ENCODE measurements around the gene XYLT1.

XYLT1 gene

GRCh38 chr16:17298238-17298637, 172.5 kb downstream of the XYLT1 start:
- no peaks in the 10 kb centered on the region for H3K27me3 ChIP-seq (ENCODE audit: control insufficient read depth in 1 of 2, insufficient read depth in 2 of 2, low read length in 2 of 2)
- peaks cover 30% of the 10 kb centered on the region for H3K4me1 ChIP-seq (ENCODE audit: control insufficient read depth, insufficient read depth, low read length)
- no peak overlapping the region for H3K27ac ChIP-seq (ENCODE audit: low read length)
- H3K9ac ChIP-seq (ENCODE audit: low read length in 2 of 2), result no peak overlapping the region
- no peaks in the 10 kb centered on the region for H3K9me3 ChIP-seq (ENCODE audit: control insufficient read depth in 2 of 2, low read length in 2 of 2)
- no peak overlapping the region for H3K4me3 ChIP-seq (ENCODE audit: low read length in 2 of 2)
- H3K36me3 ChIP-seq (ENCODE audit: control insufficient read depth in 2 of 2, insufficient read depth in 2 of 2, low read length in 2 of 2), result no peaks in the 10 kb centered on the region

- Histone ChIP-seq H3K4me1 (ENCODE audit: control insufficient read depth, insufficient read depth, low read length) (peaks cover 25% of the 10 kb centered on the region), H3K4me3 (ENCODE audit: low read length in 2 of 2) (no peak overlapping the region), H3K27ac (ENCODE audit: low read length) (no peak overlapping the region), H3K36me3 (ENCODE audit: control insufficient read depth in 2 of 2, insufficient read depth in 2 of 2, low read length in 2 of 2) (no peaks in the 10 kb centered on the region), H3K9ac (ENCODE audit: low read length in 2 of 2) (no peak overlapping the region), H3K9me3 (ENCODE audit: control insufficient read depth in 2 of 2, low read length in 2 of 2) (no peaks in the 10 kb centered on the region), H3K27me3 (ENCODE audit: control insufficient read depth in 1 of 2, insufficient read depth in 2 of 2, low read length in 2 of 2) (no peaks in the 10 kb centered on the region)
Measured at GRCh38 chr16:17296431-17296830, 174.3 kb downstream of the XYLT1 start.

GRCh38 chr16:17295948-17296347, 174.8 kb downstream of the XYLT1 start:
- Histone ChIP-seq H3K27me3 (ENCODE audit: control insufficient read depth in 1 of 2, insufficient read depth in 2 of 2, low read length in 2 of 2) (no peaks in the 10 kb centered on the region), H3K4me1 (ENCODE audit: control insufficient read depth, insufficient read depth, low read length) (peaks cover 25% of the 10 kb centered on the region), H3K4me3 (ENCODE audit: low read length in 2 of 2) (no peak overlapping the region), H3K36me3 (ENCODE audit: control insufficient read depth in 2 of 2, insufficient read depth in 2 of 2, low read length in 2 of 2) (no peaks in the 10 kb centered on the region), H3K9ac (ENCODE audit: low read length in 2 of 2) (peak overlapping the region in 1 of 2 donors; percentile 21), H3K27ac (ENCODE audit: low read length) (no peak overlapping the region), H3K9me3 (ENCODE audit: control insufficient read depth in 2 of 2, low read length in 2 of 2) (no peaks in the 10 kb centered on the region)

GRCh38 chr16:17294856-17295255, 175.9 kb downstream of the XYLT1 start:
- Histone ChIP-seq H3K36me3 (ENCODE audit: control insufficient read depth in 2 of 2, insufficient read depth in 2 of 2, low read length in 2 of 2) (no peaks in the 10 kb centered on the region), H3K9ac (ENCODE audit: low read length in 2 of 2) (no peak overlapping the region), H3K4me1 (ENCODE audit: control insufficient read depth, insufficient read depth, low read length) (peaks cover 25% of the 10 kb centered on the region), H3K27me3 (ENCODE audit: control insufficient read depth in 1 of 2, insufficient read depth in 2 of 2, low read length in 2 of 2) (no peaks in the 10 kb centered on the region), H3K9me3 (ENCODE audit: control insufficient read depth in 2 of 2, low read length in 2 of 2) (no peaks in the 10 kb centered on the region), H3K4me3 (ENCODE audit: low read length in 2 of 2) (no peak overlapping the region), H3K27ac (ENCODE audit: low read length) (no peak overlapping the region)

- no peaks in the 10 kb centered on the region for H3K27me3 ChIP-seq (ENCODE audit: control insufficient read depth in 1 of 2, insufficient read depth in 2 of 2, low read length in 2 of 2)
- no peak overlapping the region for H3K4me3 ChIP-seq (ENCODE audit: low read length in 2 of 2)
- peaks cover 18% of the 10 kb centered on the region for H3K4me1 ChIP-seq (ENCODE audit: control insufficient read depth, insufficient read depth, low read length)
- no peaks in the 10 kb centered on the region for H3K36me3 ChIP-seq (ENCODE audit: control insufficient read depth in 2 of 2, insufficient read depth in 2 of 2, low read length in 2 of 2)
- no peak overlapping the region for H3K27ac ChIP-seq (ENCODE audit: low read length)
- no peaks in the 10 kb centered on the region for H3K9me3 ChIP-seq (ENCODE audit: control insufficient read depth in 2 of 2, low read length in 2 of 2)
- H3K9ac ChIP-seq (ENCODE audit: low read length in 2 of 2), result no peak overlapping the region
Measured at GRCh38 chr16:17293813-17294558, 176.8 kb downstream of the XYLT1 start.

GRCh38 chr16:17291289-17291688, 179.5 kb downstream of the XYLT1 start:
- H3K4me1 ChIP-seq (ENCODE audit: control insufficient read depth, insufficient read depth, low read length), result peaks cover 23% of the 10 kb centered on the region
- H3K4me3 ChIP-seq (ENCODE audit: low read length in 2 of 2), result no peak overlapping the region
- no peaks in the 10 kb centered on the region for H3K36me3 ChIP-seq (ENCODE audit: control insufficient read depth in 2 of 2, insufficient read depth in 2 of 2, low read length in 2 of 2)
- H3K27ac ChIP-seq (ENCODE audit: low read length), result no peak overlapping the region
- H3K27me3 ChIP-seq (ENCODE audit: control insufficient read depth in 1 of 2, insufficient read depth in 2 of 2, low read length in 2 of 2), result no peaks in the 10 kb centered on the region
- H3K9ac ChIP-seq (ENCODE audit: low read length in 2 of 2), result no peak overlapping the region
- H3K9me3 ChIP-seq (ENCODE audit: control insufficient read depth in 2 of 2, low read length in 2 of 2), result peaks cover 3 to 4% of the 10 kb centered on the region in 2 donors

GRCh38 chr16:17289674-17290635, 180.8 kb downstream of the XYLT1 start:
- no peaks in the 10 kb centered on the region for H3K27me3 ChIP-seq (ENCODE audit: control insufficient read depth in 1 of 2, insufficient read depth in 2 of 2, low read length in 2 of 2)
- no peaks in the 10 kb centered on the region for H3K36me3 ChIP-seq (ENCODE audit: control insufficient read depth in 2 of 2, insufficient read depth in 2 of 2, low read length in 2 of 2)
- H3K4me3 ChIP-seq (ENCODE audit: low read length in 2 of 2), result no peak overlapping the region
- H3K27ac ChIP-seq (ENCODE audit: low read length), result peak overlapping the region; percentile 37
- H3K9ac ChIP-seq (ENCODE audit: low read length in 2 of 2), result no peak overlapping the region
- peaks cover 18% of the 10 kb centered on the region for H3K4me1 ChIP-seq (ENCODE audit: control insufficient read depth, insufficient read depth, low read length)
- peaks cover 3 to 4% of the 10 kb centered on the region in 2 donors for H3K9me3 ChIP-seq (ENCODE audit: control insufficient read depth in 2 of 2, low read length in 2 of 2)

GRCh38 chr16:17289050-17289449, 181.7 kb downstream of the XYLT1 start:
- no peak overlapping the region for H3K9ac ChIP-seq (ENCODE audit: low read length in 2 of 2)
- no peak overlapping the region for H3K27ac ChIP-seq (ENCODE audit: low read length)
- no peak overlapping the region for H3K4me3 ChIP-seq (ENCODE audit: low read length in 2 of 2)
- H3K27me3 ChIP-seq (ENCODE audit: control insufficient read depth in 1 of 2, insufficient read depth in 2 of 2, low read length in 2 of 2), result no peaks in the 10 kb centered on the region
- H3K4me1 ChIP-seq (ENCODE audit: control insufficient read depth, insufficient read depth, low read length), result peaks cover 13% of the 10 kb centered on the region
- H3K36me3 ChIP-seq (ENCODE audit: control insufficient read depth in 2 of 2, insufficient read depth in 2 of 2, low read length in 2 of 2), result no peaks in the 10 kb centered on the region
- peaks cover 3 to 4% of the 10 kb centered on the region in 2 donors for H3K9me3 ChIP-seq (ENCODE audit: control insufficient read depth in 2 of 2, low read length in 2 of 2)

- Histone ChIP-seq H3K4me3 (ENCODE audit: low read length in 2 of 2) (no peak overlapping the region), H3K4me1 (ENCODE audit: control insufficient read depth, insufficient read depth, low read length) (peaks cover 11% of the 10 kb centered on the region), H3K9me3 (ENCODE audit: control insufficient read depth in 2 of 2, low read length in 2 of 2) (peaks cover 3 to 4% of the 10 kb centered on the region in 2 donors), H3K27ac (ENCODE audit: low read length) (no peak overlapping the region), H3K36me3 (ENCODE audit: control insufficient read depth in 2 of 2, insufficient read depth in 2 of 2, low read length in 2 of 2) (no peaks in the 10 kb centered on the region), H3K9ac (ENCODE audit: low read length in 2 of 2) (no peak overlapping the region), H3K27me3 (ENCODE audit: control insufficient read depth in 1 of 2, insufficient read depth in 2 of 2, low read length in 2 of 2) (no peaks in the 10 kb centered on the region)
Measured at GRCh38 chr16:17287166-17287800, 183.5 kb downstream of the XYLT1 start.

GRCh38 chr16:17286443-17286842, 184.3 kb downstream of the XYLT1 start:
- H3K4me1 ChIP-seq (ENCODE audit: control insufficient read depth, insufficient read depth, low read length), result peaks cover 11% of the 10 kb centered on the region
- no peak overlapping the region for H3K27ac ChIP-seq (ENCODE audit: low read length)
- no peaks in the 10 kb centered on the region for H3K27me3 ChIP-seq (ENCODE audit: control insufficient read depth in 1 of 2, insufficient read depth in 2 of 2, low read length in 2 of 2)
- no peak overlapping the region for H3K9ac ChIP-seq (ENCODE audit: low read length in 2 of 2)
- H3K9me3 ChIP-seq (ENCODE audit: control insufficient read depth in 2 of 2, low read length in 2 of 2), result peaks cover 3 to 4% of the 10 kb centered on the region in 2 donors
- no peak overlapping the region for H3K4me3 ChIP-seq (ENCODE audit: low read length in 2 of 2)
- H3K36me3 ChIP-seq (ENCODE audit: control insufficient read depth in 2 of 2, insufficient read depth in 2 of 2, low read length in 2 of 2), result no peaks in the 10 kb centered on the region

All from stomach smooth muscle (tissue), 2 donors.